Measurements from ENCODE around the gene UACA.

UACA gene

GRCh38 chr15:70613271-70613670, 150.1 kb downstream of the UACA start:
- Histone ChIP-seq H3K27ac (ENCODE audit: low read length) (no peak overlapping the region), H3K4me1 (ENCODE audit: control insufficient read depth, low read depth, low read length) (peaks cover 7% of the 10 kb centered on the region), H3K4me3 (ENCODE audit: low read length) (no peak overlapping the region), H3K9me3 (ENCODE audit: control insufficient read depth, low read depth, low read length) (no peaks in the 10 kb centered on the region), H3K9ac (ENCODE audit: low read length) (no peak overlapping the region), H3K27me3 (ENCODE audit: control insufficient read depth, insufficient read depth, low read length) (no peaks in the 10 kb centered on the region), H3K36me3 (ENCODE audit: control insufficient read depth, low read depth, low read length) (no peaks in the 10 kb centered on the region)

DNA sequence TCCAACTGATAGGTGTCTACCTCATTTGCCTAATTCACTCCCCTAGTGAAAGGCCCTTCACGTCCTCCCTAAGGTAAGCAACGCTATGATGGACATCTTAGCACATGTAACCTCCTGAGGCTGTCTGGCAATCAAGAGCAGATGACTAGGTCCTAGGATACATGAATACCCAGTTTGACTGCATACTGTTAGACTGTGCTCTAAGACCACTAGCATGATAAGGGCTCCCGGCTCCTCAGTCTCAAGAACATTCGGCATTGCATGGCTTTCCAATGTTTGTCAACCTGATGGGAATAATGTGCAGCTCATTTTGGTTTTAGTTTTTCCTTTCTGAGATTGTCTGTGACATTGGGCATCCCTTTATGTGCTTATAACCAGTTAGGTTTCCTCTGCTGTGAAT, 152.1 kb downstream of the UACA start:
- Histone ChIP-seq H3K36me3 (ENCODE audit: control insufficient read depth, low read depth, low read length) (no peaks in the 10 kb centered on the region), H3K9me3 (ENCODE audit: control insufficient read depth, low read depth, low read length) (no peaks in the 10 kb centered on the region), H3K9ac (ENCODE audit: low read length) (no peak overlapping the region), H3K4me3 (ENCODE audit: low read length) (no peak overlapping the region), H3K27me3 (ENCODE audit: control insufficient read depth, insufficient read depth, low read length) (no peaks in the 10 kb centered on the region), H3K27ac (ENCODE audit: low read length) (no peak overlapping the region), H3K4me1 (ENCODE audit: control insufficient read depth, low read depth, low read length) (peaks cover 12% of the 10 kb centered on the region)

GRCh38 chr15:70610541-70610940, 152.8 kb downstream of the UACA start:
- H3K4me3 ChIP-seq (ENCODE audit: low read length): no peak overlapping the region
- no peak overlapping the region for H3K9ac ChIP-seq (ENCODE audit: low read length)
- no peaks in the 10 kb centered on the region for H3K9me3 ChIP-seq (ENCODE audit: control insufficient read depth, low read depth, low read length)
- no peaks in the 10 kb centered on the region for H3K27me3 ChIP-seq (ENCODE audit: control insufficient read depth, insufficient read depth, low read length)
- H3K4me1 ChIP-seq (ENCODE audit: control insufficient read depth, low read depth, low read length): peaks cover 16% of the 10 kb centered on the region
- no peaks in the 10 kb centered on the region for H3K36me3 ChIP-seq (ENCODE audit: control insufficient read depth, low read depth, low read length)
- no peak overlapping the region for H3K27ac ChIP-seq (ENCODE audit: low read length)

DNA sequence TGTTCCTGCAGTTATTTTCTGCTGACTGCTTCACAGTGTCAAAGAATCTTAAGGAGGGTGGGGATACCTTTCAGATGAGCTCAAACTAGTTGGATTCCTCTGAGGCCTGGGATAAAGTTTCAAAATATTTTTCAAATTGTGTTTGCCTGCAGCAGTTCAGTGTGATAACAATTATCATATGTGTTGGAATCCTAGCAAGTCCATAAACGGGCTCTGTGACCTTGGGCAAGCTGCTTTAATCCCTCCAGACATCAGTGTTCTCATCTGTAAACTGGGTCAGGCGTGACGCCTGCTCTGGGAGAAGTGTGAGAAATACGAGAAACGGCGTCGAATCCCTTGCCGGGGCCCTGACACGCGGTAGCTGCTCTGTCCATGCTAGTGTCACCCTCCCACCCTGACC, 153.5 kb downstream of the UACA start:
- H3K27me3 ChIP-seq (ENCODE audit: control insufficient read depth, insufficient read depth, low read length): no peaks in the 10 kb centered on the region
- H3K36me3 ChIP-seq (ENCODE audit: control insufficient read depth, low read depth, low read length): no peaks in the 10 kb centered on the region
- peaks cover 22% of the 10 kb centered on the region for H3K4me1 ChIP-seq (ENCODE audit: control insufficient read depth, low read depth, low read length)
- H3K9ac ChIP-seq (ENCODE audit: low read length): no peak overlapping the region
- H3K27ac ChIP-seq (ENCODE audit: low read length): no peak overlapping the region
- no peak overlapping the region for H3K4me3 ChIP-seq (ENCODE audit: low read length)
- no peaks in the 10 kb centered on the region for H3K9me3 ChIP-seq (ENCODE audit: control insufficient read depth, low read depth, low read length)

DNA sequence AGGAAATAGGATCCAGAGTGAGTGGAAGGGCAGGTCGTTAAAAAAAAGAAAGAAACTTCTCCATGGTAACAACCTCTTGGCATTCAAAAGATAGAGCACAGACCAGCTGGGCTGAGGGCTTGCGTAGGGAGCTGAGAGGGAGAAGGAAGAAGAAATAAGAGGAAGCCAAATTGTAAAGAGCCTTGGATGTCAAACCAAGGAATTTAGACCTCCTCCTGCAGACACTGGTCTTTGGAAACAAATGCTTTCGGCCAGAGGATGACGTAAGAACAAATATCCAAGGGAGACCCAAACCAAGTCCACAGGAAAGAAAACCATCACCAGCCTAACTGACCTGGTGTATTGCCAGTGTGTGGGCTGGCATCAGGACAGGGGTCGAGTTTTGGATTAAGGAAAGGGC, 155.2 kb downstream of the UACA start:
- Histone ChIP-seq H3K36me3 (ENCODE audit: control insufficient read depth, low read depth, low read length) (no peaks in the 10 kb centered on the region), H3K4me1 (ENCODE audit: control insufficient read depth, low read depth, low read length) (peaks cover 28% of the 10 kb centered on the region), H3K9me3 (ENCODE audit: control insufficient read depth, low read depth, low read length) (no peaks in the 10 kb centered on the region), H3K27ac (ENCODE audit: low read length) (no peak overlapping the region), H3K4me3 (ENCODE audit: low read length) (no peak overlapping the region), H3K9ac (ENCODE audit: low read length) (no peak overlapping the region), H3K27me3 (ENCODE audit: control insufficient read depth, insufficient read depth, low read length) (no peaks in the 10 kb centered on the region)

DNA sequence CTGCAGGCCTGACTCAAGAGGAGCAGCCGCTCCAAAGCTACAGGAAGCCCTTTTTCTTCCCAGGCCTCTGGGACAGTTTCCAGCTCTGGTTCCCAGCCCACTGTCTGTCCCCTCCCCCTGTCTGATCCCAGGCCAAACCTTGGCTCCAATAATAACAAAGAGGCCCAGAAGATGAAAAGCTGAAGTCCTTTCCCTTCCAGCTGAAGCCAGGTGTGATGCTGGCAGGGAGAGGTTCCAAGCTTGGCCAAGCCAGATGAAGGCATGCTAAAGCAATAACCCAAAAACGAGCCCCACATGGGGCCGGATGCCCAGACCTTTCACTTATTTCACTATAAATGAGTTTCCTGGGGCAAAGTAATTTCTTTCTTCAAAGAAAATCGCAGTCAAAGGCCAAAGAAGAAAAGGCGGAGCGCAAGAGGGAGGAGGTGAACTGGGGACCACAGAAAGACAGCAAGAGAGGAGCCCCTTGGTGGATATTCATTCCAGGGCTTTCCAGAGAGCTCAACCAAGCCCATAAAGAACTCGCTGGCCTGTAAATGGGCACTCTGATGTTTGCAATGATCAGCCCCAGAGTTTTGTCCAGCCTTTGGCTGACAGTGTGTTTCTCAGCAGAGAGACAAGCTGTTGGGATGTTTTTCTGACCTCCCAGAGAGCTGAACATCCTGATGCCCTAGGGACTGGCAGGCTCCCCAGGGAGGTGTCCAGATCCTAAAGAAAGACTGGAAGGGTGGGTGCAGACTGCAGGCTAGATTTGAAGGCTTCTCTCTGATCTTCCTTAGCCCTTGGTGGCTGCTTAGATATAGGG, 157.6 kb downstream of the UACA start:
- H3K4me1 ChIP-seq (ENCODE audit: control insufficient read depth, low read depth, low read length): peaks cover 28% of the 10 kb centered on the region
- H3K36me3 ChIP-seq (ENCODE audit: control insufficient read depth, low read depth, low read length): no peaks in the 10 kb centered on the region
- no peaks in the 10 kb centered on the region for H3K9me3 ChIP-seq (ENCODE audit: control insufficient read depth, low read depth, low read length)
- no peak overlapping the region for H3K27ac ChIP-seq (ENCODE audit: low read length)
- H3K9ac ChIP-seq (ENCODE audit: low read length): no peak overlapping the region
- no peak overlapping the region for H3K4me3 ChIP-seq (ENCODE audit: low read length)
- H3K27me3 ChIP-seq (ENCODE audit: control insufficient read depth, insufficient read depth, low read length): no peaks in the 10 kb centered on the region

GRCh38 chr15:70604666-70605315, 158.6 kb downstream of the UACA start:
- Histone ChIP-seq H3K27me3 (ENCODE audit: control insufficient read depth, insufficient read depth, low read length) (no peaks in the 10 kb centered on the region), H3K4me3 (ENCODE audit: low read length) (no peak overlapping the region), H3K36me3 (ENCODE audit: control insufficient read depth, low read depth, low read length) (no peaks in the 10 kb centered on the region), H3K4me1 (ENCODE audit: control insufficient read depth, low read depth, low read length) (peaks cover 28% of the 10 kb centered on the region), H3K9ac (ENCODE audit: low read length) (no peak overlapping the region), H3K27ac (ENCODE audit: low read length) (no peak overlapping the region), H3K9me3 (ENCODE audit: control insufficient read depth, low read depth, low read length) (peaks cover 4% of the 10 kb centered on the region)

All from iPS-18a (cell line).